CD1c-positive myeloid dendritic cell (primary cell): ENCODE results near the gene MYNN.

Experiments
- DNase-seq: peaks from one replicate; pipeline ENCODE4 v3.0.0-alpha.2; 2016; ENCODE audit errors: extremely low spot score

The MYNN gene

GRCh38 chr3:169827712-169828111, 54.5 kb downstream of the MYNN start:
- DNase-seq: peak; percentile 19

GRCh38 chr3:169835533-169835932, 62.3 kb downstream of the MYNN start:
- no peak for DNase-seq

GRCh38 chr3:169836078-169836941, 63.1 kb downstream of the MYNN start:
- DNase-seq: peak; percentile 38

- no peak for DNase-seq
Measured at GRCh38 chr3:169836942-169837275, 63.7 kb downstream of the MYNN start.

GRCh38 chr3:169838511-169839030, 65.4 kb downstream of the MYNN start:
- no peak for DNase-seq
